RWPE1 (cell line): ENCODE measurements around the gene ATG4C.
"Not testable (repeated sequence)": the region's sequence is repeated elsewhere in the genome, so short reads cannot be mapped to it uniquely, and the experiment has no call there.

Experiments used
- CTCF ChIA-PET: fragments of 350-600 bp; sonication (Branson Sonifier 250); formaldehyde crosslinking; extraction: SDS; loops from one replicate; lab custom pipeline; 2021; lab: Yijun Ruan, JAX
- POLR2A ChIA-PET: fragments of 400-600 bp; formaldehyde crosslinking; extraction: SDS; loops from one replicate; lab custom pipeline; 2020; ENCODE audit warnings: antibody characterized with exemption; ENCODE audit not compliant: low non-redundant PET; lab: Yijun Ruan, JAX
- DNase-seq: peaks from one replicate; pipeline ENCODE4 v3.0.0; 2012; ENCODE audit warnings: low spot score
- H3K27ac ChIP-seq: fragments of 450-650 bp; 2 replicates; pipeline ENCODE4 v1.5.1; 2017
- TF ChIP-seq, protein P1 (sequence below): fragments of 450-650 bp; conservative IDR thresholded peaks from 2 replicates; pipeline ENCODE4 v1.5.1; 2017; ENCODE audit warnings: low read depth, mild to moderate bottlenecking

Gene ATG4C

DNA sequence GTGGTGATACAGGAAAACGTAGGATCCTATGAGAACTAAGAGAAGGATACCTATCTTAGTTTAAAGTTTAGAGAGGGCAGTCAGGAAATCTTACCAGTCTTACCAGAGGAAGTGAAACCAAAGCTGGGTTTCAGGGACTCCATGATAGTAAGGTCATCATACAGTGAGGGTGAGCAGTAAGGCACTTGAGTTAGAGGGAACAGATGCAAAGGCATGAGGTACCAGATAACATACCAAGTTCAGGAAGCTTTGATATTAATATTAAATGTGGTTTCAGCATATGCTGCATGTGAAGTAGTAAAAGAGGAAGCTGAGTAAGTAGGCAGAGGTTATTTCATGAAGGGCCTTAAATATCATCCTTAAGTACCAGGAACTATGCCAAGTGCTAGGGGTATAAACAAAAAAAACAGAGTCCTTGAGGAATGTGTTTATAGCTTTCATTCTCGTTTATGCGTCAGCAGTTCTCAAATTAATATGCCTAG, 16.9 kb downstream of the ATG4C start:
- ChIA-PET POLR2A (no interaction called here), CTCF (interaction anchor here (0.5 to 0.6 kb wide), 2 partner anchors 130 to 160 kb away, joined by 3 to 5 read pairs; no protein-coding TSS in a partner anchor)
- H3K27ac ChIP-seq: no peak overlapping the region
- DNase-seq: no peak
- TF ChIP-seq, protein P1, sequence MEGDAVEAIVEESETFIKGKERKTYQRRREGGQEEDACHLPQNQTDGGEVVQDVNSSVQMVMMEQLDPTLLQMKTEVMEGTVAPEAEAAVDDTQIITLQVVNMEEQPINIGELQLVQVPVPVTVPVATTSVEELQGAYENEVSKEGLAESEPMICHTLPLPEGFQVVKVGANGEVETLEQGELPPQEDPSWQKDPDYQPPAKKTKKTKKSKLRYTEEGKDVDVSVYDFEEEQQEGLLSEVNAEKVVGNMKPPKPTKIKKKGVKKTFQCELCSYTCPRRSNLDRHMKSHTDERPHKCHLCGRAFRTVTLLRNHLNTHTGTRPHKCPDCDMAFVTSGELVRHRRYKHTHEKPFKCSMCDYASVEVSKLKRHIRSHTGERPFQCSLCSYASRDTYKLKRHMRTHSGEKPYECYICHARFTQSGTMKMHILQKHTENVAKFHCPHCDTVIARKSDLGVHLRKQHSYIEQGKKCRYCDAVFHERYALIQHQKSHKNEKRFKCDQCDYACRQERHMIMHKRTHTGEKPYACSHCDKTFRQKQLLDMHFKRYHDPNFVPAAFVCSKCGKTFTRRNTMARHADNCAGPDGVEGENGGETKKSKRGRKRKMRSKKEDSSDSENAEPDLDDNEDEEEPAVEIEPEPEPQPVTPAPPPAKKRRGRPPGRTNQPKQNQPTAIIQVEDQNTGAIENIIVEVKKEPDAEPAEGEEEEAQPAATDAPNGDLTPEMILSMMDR: no peak

DNA sequence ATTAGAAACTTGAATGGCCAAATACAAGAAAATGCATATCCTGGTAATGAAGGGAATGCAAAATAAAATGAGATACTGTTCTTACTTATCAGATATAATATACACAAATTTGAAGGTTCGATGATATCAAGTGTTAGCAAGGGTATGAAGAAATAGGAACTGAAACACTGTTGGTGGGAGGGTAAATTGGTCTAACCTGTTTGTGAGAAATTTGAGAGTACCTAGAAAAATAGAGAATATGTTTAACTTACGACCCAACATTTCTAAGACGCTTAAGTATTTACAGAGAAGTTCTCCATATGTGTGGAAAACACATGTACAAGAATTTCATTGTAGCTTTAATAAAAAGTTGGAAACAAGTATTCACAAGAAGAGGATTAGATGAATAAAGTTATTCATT, 25.9 kb downstream of the ATG4C start:
- H3K27ac ChIP-seq: no peak overlapping the region
- CTCF ChIA-PET: no interaction called here
- no peak for DNase-seq
- TF ChIP-seq, protein P1: no peak
- POLR2A ChIA-PET: no interaction called here

DNA sequence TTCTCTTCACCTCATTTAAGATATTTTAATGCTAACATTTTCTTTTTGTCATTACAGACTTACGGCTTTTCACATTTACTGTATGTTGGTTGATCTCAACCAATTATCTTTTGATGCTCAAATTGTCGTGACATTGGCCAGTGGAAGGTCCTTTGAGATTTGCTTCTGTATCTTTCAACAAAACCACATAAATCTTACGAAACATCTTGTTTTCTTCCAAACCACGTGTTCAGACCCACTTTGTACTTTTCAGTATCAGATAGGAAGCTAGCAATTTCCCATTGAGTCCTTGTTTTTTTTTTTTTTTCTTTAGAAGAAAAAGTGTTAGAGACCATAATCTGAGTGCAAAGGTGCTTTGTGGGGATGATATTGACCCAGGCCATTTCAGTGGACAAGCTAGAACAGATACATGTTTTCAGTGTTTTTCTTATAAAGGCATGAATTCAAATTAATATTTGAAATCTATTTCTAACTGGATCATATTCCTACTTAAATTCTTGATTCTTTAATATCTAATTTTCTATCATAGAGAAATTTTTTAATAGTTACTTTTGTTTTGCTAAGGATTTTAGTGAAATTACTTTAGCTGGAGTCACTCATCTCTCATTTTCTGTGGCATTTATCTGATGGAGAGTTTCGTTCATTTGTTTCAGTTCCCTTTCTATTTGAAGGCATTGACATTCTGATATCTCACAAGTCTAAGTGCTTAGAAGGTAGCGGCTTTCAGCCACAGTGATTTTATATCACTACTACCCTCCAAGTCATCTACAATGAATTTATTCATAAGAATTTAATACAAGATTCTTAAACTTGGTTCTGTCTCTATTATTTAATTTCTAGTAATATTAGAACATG, 26.7 kb downstream of the ATG4C start:
- POLR2A ChIA-PET: no interaction called here
- DNase-seq: no peak
- TF ChIP-seq, protein P1: no peak
- no peak overlapping the region for H3K27ac ChIP-seq
- CTCF ChIA-PET: no interaction called here

DNA sequence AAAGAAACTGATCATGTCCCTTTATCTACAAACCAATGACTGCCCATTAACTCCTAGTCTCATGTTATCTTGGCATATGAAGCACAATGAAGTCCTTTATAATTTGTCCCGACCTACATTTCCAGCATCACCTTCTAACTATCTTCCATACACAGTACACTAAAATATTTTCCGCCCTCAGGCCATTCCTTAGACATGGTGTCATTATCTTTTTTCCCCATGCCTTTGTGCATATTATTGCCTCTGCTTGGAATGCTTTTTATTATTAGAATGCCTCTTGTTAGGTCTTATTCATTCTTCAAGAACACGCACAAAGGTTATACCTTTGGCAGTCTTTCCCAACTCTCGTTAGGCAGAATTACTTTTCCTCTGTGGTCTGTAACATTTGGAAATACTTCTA, 39.6 kb downstream of the ATG4C start:
- ChIA-PET POLR2A (no interaction called here), CTCF (no interaction called here)
- no peak overlapping the region for H3K27ac ChIP-seq
- TF ChIP-seq, protein P1: no peak
- DNase-seq: no peak

DNA sequence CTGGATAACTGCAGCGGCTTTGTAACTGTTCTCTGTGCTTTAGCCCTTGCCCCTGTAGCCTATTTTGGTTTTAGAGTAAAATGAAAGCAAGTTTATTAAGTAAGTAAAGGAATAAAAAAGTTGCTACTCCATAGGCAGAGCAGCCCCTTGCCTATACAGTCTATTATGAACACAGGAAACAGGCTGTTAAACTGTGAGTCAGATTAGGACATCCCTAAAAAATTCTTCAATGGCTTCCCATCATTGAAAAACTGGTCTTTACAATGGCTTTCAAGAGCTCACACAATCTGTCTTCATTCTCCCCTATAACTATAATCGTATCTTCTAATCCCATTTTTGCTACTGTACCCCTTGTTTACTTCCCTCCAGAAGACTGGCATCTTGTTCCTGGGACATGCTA, 43.0 kb downstream of the ATG4C start:
- no peak overlapping the region for H3K27ac ChIP-seq
- POLR2A ChIA-PET: no interaction called here
- TF ChIP-seq, protein P1: no peak
- DNase-seq: no peak
- CTCF ChIA-PET: no interaction called here

DNA sequence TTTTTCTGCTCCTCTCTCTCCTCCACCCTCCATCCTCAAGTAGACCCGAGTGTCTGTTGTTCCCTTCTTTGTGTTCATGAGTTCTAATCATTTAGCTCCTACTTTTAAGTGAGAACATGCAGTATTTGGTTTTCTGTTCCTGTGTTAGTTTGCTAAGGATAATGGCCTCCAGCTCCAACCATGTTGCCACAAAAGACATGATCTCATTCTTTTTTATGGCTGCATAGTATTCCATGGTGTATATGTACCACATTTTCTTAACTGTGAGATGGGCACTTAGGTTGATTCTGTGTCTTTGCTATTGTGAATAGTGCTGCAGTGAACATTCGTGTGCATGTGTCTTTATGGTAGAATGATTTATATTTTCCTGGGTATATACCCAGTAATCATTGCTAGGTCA, 43.9 kb downstream of the ATG4C start:
- H3K27ac ChIP-seq, CTCF ChIA-PET, POLR2A ChIA-PET: not testable (repeated sequence)

DNA sequence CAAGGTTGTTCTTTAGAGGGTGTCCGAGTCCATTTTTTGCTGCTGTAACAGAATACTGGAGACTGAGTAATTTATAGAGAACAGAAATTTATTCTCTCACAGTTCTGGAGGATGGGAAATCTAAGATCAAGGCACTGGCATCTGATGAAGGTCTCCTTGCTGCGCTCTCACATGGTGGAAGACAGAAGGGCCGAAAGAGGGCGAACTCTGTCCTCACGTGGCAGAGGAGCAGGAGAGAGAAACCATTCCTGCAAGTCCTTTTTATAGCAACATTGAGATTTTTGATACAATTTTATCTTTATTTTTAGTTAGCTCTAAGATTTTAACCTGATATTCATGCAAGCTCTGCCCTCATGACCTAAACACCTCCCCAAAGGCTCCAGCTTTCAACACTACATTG, 48.3 kb downstream of the ATG4C start:
- ChIA-PET CTCF (interaction anchor here (0.6 to 0.7 kb wide), 2 partner anchors 19 to 686 kb away, joined by 3 read pairs; no protein-coding TSS in a partner anchor), POLR2A (no interaction called here)
- TF ChIP-seq, protein P1: no peak
- DNase-seq: no peak
- H3K27ac ChIP-seq: no peak overlapping the region

More for the DNA sequence above, 43.9 kb downstream of the ATG4C start:
- not testable (repeated sequence) for DNase-seq
